Calu3 (cell line): ENCODE measurements around the gene ADCYAP1. TPM values are rescaled to one million over a fixed set of nuclear protein-coding genes. Genes with fewer than 3 reads are reported as not detected.

Source experiments
- BruUV-seq: library from RNA; stranded (reverse); fragments of 400-500 nt; replicated peaks from 2 replicates; lab custom pipeline; 2021; lab: Mats Ljungman, UMichigan
- CTCF ChIA-PET: fragments of 300-600 bp; sonication (Branson Sonifier 250); formaldehyde crosslinking; loops from one replicate; lab custom pipeline; 2022; ENCODE audit warnings: antibody characterized with exemption; lab: Charles Lee
- DNase-seq: peaks from one replicate; pipeline ENCODE4 v3.0.0; 2022
- H3K27ac Mint-ChIP-seq: one replicate; pipeline ENCODE4 v1.8.0; 2022; ENCODE audit warnings: mixed read lengths; ENCODE audit not compliant: unreplicated experiment
- H3K27me3 Mint-ChIP-seq: one replicate; pipeline ENCODE4 v1.8.0; 2022; ENCODE audit warnings: mixed read lengths; ENCODE audit not compliant: unreplicated experiment
- H3K36me3 Mint-ChIP-seq: one replicate; pipeline ENCODE4 v1.8.0; 2022; ENCODE audit warnings: mild to moderate bottlenecking, moderate library complexity, mixed read lengths; ENCODE audit not compliant: insufficient read depth, unreplicated experiment
- H3K4me1 Mint-ChIP-seq: one replicate; pipeline ENCODE4 v1.8.0; 2022; ENCODE audit warnings: mild to moderate bottlenecking, low read depth, mixed read lengths; ENCODE audit not compliant: unreplicated experiment
- H3K4me3 Mint-ChIP-seq: one replicate; pipeline ENCODE4 v1.8.0; 2022; ENCODE audit warnings: mild to moderate bottlenecking, low read depth, moderate library complexity, mixed read lengths; ENCODE audit not compliant: unreplicated experiment
- H3K9me3 Mint-ChIP-seq: one replicate; pipeline ENCODE4 v1.8.0; 2022; ENCODE audit warnings: low read depth, mixed read lengths; ENCODE audit not compliant: unreplicated experiment
- intact Hi-C: fragments of 100-400 bp; cut with micrococcal nuclease; formaldehyde crosslinking; loops from one replicate; pipeline ENCODE4 v1.10.0; 2022; ENCODE audit not compliant: unreplicated experiment
- total RNA-seq: library from RNA; stranded (reverse); gene quantifications from 2 replicates; pipeline ENCODE4 v1.2.3, GENCODE V29; 2022
- TF ChIP-seq, protein P1 (sequence below): fragments of 200-600 bp; IDR thresholded peaks from one replicate; pipeline ENCODE4 v1.8.0; 2022; ENCODE audit warnings: antibody characterized with exemption; ENCODE audit not compliant: unreplicated experiment

The ADCYAP1 gene
- total RNA-seq, 1 experiment from 2014 or later, result not detected

DNA sequence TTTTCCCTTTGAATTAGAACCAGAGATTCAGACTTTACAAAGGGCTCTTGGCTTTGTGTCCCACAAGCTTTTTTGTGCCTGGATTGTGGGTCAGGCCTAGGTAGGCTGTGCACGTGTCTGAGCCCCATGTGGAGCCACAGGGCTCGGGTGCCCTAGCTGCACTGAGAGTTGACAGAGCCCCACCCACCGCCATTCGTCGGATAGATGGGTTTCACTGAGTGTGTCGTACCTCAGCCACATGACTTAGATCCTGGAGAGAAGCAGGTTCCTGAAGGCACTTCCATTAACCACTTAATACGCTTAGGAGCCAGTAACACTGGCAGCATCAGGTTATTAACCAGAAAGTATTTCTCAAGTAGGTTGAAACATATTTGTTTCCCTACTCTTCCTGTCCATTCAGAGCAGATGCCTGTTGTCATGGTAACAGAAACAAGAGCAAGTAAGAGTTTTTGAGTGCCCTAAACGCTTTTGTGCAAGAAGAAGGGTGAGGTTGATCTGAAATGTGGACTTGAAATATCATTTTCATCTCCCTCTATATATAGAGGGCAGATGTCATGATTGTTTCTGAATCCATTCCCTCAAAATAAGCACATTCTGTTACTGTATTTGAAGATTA, 30.0 kb downstream of the ADCYAP1 start:
- TF ChIP-seq, protein P1, sequence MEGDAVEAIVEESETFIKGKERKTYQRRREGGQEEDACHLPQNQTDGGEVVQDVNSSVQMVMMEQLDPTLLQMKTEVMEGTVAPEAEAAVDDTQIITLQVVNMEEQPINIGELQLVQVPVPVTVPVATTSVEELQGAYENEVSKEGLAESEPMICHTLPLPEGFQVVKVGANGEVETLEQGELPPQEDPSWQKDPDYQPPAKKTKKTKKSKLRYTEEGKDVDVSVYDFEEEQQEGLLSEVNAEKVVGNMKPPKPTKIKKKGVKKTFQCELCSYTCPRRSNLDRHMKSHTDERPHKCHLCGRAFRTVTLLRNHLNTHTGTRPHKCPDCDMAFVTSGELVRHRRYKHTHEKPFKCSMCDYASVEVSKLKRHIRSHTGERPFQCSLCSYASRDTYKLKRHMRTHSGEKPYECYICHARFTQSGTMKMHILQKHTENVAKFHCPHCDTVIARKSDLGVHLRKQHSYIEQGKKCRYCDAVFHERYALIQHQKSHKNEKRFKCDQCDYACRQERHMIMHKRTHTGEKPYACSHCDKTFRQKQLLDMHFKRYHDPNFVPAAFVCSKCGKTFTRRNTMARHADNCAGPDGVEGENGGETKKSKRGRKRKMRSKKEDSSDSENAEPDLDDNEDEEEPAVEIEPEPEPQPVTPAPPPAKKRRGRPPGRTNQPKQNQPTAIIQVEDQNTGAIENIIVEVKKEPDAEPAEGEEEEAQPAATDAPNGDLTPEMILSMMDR, result no peak
- Mint-ChIP-seq H3K4me1 (no peaks in the 10 kb centered on the region), H3K4me3 (no peak overlapping the region), H3K9me3 (no peaks in the 10 kb centered on the region), H3K27me3 (peaks cover 60% of the 10 kb centered on the region), H3K36me3 (no peaks in the 10 kb centered on the region), H3K27ac (no peak overlapping the region)
- intact Hi-C loops, result no loop called here
- CTCF ChIA-PET, result no interaction called here
- no peak for DNase-seq
- no TSS peak for BruUV-seq

DNA sequence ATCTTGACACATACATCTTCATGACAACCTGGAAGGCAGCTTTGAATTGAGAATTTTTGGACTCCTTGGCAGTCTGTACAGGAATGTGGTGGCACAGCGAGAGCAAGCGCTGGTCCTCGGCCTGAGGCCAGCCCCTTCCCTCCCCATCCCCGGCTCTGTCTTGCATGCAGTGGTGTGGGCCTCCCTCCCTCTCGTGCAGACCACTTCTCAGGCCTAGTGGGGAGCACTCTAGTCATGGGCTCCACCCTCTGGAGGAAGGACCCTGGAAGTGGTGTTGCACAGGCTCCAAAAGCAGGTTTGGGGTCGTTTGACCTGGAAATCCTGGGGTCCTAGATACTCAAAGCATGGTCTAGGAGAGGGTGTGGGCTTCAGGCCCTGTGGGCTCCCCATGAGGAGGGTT, 32.3 kb downstream of the ADCYAP1 start:
- no TSS peak for BruUV-seq
- intact Hi-C loops, result no loop called here
- CTCF ChIA-PET, result no interaction called here

DNA sequence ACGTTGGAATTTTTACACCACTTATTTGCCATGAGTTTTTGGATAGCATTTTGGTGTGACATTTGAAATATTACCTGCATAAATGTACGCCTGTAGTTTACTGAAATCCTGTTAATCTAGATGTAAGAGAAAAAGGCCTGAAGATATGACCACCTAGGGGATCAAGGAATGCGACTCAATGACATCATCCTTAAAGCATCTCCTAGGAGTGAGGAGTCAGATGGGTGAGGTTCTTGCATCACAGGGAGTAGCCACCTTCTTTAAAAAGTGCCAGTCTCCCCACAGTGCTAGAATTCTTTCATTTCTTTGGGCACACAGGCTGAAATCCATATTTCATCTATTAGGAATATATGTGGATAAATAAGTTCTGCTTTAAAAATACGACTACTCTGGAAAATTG, 34.5 kb downstream of the ADCYAP1 start:
- H3K27me3 Mint-ChIP-seq, result peaks cover 48% of the 10 kb centered on the region
- TF ChIP-seq, protein P1, result no peak

More for the DNA sequence above, 32.3 kb downstream of the ADCYAP1 start:
- Mint-ChIP-seq H3K4me1 (no peaks in the 10 kb centered on the region), H3K27me3 (peaks cover 67% of the 10 kb centered on the region), H3K36me3 (no peaks in the 10 kb centered on the region), H3K27ac (no peak overlapping the region), H3K4me3 (no peak overlapping the region), H3K9me3 (no peaks in the 10 kb centered on the region)
- TF ChIP-seq, protein P1, result no peak
- no peak for DNase-seq

DNA sequence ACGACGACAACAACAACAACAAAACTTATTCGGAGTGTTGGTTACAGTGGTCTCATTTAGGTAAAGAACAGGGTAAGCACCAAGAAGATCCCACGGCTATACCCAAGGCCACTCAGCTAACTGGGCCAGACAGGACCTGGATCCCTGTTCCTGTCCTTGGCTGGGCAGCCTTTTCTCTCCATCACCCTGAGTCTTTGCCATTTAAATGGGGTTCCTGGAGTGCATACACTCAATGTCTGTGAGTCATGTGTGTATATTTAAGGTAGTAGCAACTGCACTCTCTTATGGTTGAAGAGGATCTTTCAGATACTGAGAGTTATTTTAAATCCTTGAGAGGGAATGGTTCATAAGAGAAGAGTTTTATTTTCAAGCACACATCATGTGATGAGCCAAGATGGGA, 35.3 kb downstream of the ADCYAP1 start:
- Mint-ChIP-seq H3K27ac (no peak overlapping the region), H3K4me3 (no peak overlapping the region), H3K36me3 (no peaks in the 10 kb centered on the region), H3K4me1 (no peaks in the 10 kb centered on the region), H3K9me3 (no peaks in the 10 kb centered on the region), H3K27me3 (peaks cover 40% of the 10 kb centered on the region)
- DNase-seq, result no peak
- CTCF ChIA-PET, result no interaction called here
- BruUV-seq, result no TSS peak
- intact Hi-C loops, result no loop called here
- TF ChIP-seq, protein P1, result no peak

More for the DNA sequence above, 34.5 kb downstream of the ADCYAP1 start:
- H3K4me1 Mint-ChIP-seq, result no peaks in the 10 kb centered on the region
- no peak for DNase-seq
- BruUV-seq, result no TSS peak
- no peaks in the 10 kb centered on the region for H3K36me3 Mint-ChIP-seq
- CTCF ChIA-PET, result no interaction called here
- H3K4me3 Mint-ChIP-seq, result no peak overlapping the region
- no peaks in the 10 kb centered on the region for H3K9me3 Mint-ChIP-seq
- no peak overlapping the region for H3K27ac Mint-ChIP-seq
- intact Hi-C loops, result no loop called here
